ENCODE measurements around the gene MRPL54.

The MRPL54 gene

DNA sequence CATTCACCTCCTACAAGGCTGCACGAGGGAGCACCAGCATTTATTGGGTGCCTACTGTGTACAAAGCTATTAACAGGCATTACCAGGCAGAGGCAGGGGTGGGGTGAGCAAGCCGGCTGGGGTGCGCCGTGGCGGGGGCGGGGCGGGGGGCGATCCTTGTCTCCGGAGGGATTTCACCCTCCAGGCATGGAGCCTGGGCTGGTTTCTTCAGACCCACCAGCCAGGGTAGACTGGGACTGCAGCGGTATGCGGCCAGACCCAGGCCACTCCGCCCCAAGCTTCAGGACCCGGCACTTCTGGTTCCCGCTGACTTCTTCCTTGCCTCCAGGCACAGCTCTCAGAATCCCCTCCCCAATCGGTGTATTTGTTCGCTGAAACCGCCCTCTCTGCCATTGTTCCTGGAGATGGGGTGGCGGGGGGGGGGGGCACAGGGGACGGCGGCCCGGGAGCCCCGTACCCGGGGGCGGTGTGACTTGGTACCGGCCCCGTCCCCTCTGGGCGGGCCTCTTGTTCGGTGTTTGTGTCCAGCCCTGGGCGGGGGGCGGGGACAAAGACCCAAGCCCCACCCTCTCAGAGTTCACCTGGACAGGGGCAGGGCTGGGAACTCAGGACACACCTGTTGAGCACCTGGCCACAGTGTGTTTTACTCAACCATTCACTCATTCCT, 39.9 kb upstream of the MRPL54 start:
- TF ChIP-seq, protein P1, sequence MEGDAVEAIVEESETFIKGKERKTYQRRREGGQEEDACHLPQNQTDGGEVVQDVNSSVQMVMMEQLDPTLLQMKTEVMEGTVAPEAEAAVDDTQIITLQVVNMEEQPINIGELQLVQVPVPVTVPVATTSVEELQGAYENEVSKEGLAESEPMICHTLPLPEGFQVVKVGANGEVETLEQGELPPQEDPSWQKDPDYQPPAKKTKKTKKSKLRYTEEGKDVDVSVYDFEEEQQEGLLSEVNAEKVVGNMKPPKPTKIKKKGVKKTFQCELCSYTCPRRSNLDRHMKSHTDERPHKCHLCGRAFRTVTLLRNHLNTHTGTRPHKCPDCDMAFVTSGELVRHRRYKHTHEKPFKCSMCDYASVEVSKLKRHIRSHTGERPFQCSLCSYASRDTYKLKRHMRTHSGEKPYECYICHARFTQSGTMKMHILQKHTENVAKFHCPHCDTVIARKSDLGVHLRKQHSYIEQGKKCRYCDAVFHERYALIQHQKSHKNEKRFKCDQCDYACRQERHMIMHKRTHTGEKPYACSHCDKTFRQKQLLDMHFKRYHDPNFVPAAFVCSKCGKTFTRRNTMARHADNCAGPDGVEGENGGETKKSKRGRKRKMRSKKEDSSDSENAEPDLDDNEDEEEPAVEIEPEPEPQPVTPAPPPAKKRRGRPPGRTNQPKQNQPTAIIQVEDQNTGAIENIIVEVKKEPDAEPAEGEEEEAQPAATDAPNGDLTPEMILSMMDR (IDR thresholded peaks at IDR 0.05; ENCODE audit: low read depth, low read length), result no peak
- H3K4me3 ChIP-seq (replicated peaks in 1 of 2; ENCODE audit: low read depth in 2 of 2, low read length in 2 of 2), result no peak overlapping the region
- no peak for DNase-seq (ENCODE audit: low read depth in 2 of 2)

GRCh38 chr19:3723110-3723488, 39.4 kb upstream of the MRPL54 start:
- no peak for DNase-seq (ENCODE audit: low read depth in 2 of 2)
- TF ChIP-seq, protein P1 (IDR thresholded peaks at IDR 0.05; ENCODE audit: low read depth, low read length), result no peak
- H3K4me3 ChIP-seq (replicated peaks in 1 of 2; ENCODE audit: low read depth in 2 of 2, low read length in 2 of 2), result no peak overlapping the region

DNA sequence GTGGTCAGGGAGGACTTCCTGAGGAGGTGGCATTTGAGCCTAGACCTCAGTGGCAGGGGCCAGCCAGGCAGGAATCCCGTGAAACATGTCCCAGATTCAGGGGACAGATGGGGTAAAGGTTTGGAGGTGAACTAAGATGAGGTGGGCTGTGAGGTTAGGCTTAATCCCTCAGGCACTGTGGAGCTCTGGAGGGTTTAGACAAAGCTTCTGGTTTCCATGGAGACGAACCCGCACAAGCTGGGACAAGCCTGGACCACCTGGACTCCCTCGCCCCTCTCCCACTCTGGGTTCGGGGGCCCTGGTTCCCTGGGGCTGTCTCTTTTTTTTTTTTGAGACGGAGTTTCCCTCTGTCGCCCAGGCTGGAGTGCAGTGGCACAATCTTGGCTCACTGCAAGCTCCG, 38.6 kb upstream of the MRPL54 start:
- no peak overlapping the region for H3K4me3 ChIP-seq (replicated peaks in 1 of 2; ENCODE audit: low read depth in 2 of 2, low read length in 2 of 2)
- TF ChIP-seq, protein P1 (IDR thresholded peaks at IDR 0.05; ENCODE audit: low read depth, low read length), result no peak
- no peak for DNase-seq (ENCODE audit: low read depth in 2 of 2)

- no peak for DNase-seq (ENCODE audit: low read depth in 2 of 2)
- H3K4me3 ChIP-seq (replicated peaks in 1 of 2; ENCODE audit: low read depth in 2 of 2, low read length in 2 of 2), result no peak overlapping the region
- TF ChIP-seq, protein P1 (IDR thresholded peaks at IDR 0.05; ENCODE audit: low read depth, low read length), result no peak
These were observed 37.4 kb upstream of the MRPL54 start for GRCh38 chr19:3725121-3725520.

DNA sequence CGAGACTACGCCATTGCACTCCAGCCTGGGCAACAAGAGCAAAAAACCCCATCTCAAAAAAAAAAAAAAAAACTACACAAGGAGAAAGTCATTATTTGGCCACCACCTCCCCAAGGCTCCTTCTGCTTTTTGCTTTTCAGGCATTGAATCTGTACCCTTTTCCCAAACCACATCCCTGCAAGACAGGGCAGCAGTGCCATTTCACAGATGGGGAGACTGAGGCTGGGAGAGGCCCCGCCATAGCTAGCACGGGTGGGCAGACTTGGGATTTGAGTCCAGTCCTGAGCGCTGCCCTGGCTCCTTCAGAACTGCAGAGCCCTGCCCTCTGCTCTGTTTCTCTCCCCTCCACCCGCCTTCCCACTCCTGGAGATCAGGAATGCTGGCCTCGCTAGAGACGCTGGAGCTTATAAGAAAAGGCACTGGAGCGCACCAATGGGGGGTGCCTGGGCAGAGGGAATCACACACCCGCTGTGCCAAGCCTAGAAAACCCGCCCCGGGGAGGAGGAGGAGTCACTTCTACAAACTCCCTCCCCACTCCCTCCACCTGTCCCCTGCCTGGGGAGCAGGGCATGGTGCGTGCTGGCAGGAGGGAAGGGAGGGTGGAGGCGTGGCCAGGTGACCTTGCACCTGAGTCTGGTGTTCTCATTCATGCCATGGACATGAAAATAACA, 36.7 kb upstream of the MRPL54 start:
- TF ChIP-seq, protein P1 (IDR thresholded peaks at IDR 0.05; ENCODE audit: low read depth, low read length), result no peak
- DNase-seq (ENCODE audit: low read depth in 2 of 2), result no peak
- H3K4me3 ChIP-seq (replicated peaks in 1 of 2; ENCODE audit: low read depth in 2 of 2, low read length in 2 of 2), result no peak overlapping the region

- DNase-seq (ENCODE audit: low read depth in 2 of 2), result no peak
- TF ChIP-seq, protein P1 (IDR thresholded peaks at IDR 0.05; ENCODE audit: low read depth, low read length), result no peak
These were observed 32.0 kb upstream of the MRPL54 start for GRCh38 chr19:3730457-3730958.

More at GRCh38 chr19:3730457-3730958, 32.0 kb upstream of the MRPL54 start:
- no peak overlapping the region for H3K4me3 ChIP-seq (replicated peaks in 1 of 2; ENCODE audit: low read depth in 2 of 2, low read length in 2 of 2)
